ENCODE data around the gene PMEPA1.

GRCh38 chr20:57618764-57619050, 91.1 kb downstream of the PMEPA1 start:
- TF ChIP-seq EP300 (IDR thresholded peaks at IDR 0.05) = no peak
- no peak for TF ChIP-seq POLR2A (IDR thresholded peaks at IDR 0.05; ENCODE audit: low read depth)
- no peak for TF ChIP-seq CTCF (IDR thresholded peaks at IDR 0.05)
- no peak for TF ChIP-seq POLR2AphosphoS5 (IDR thresholded peaks at IDR 0.05)
